ENCODE measurements around the gene RPS6KA2.

GRCh38 chr6:166423051-166423745 is 203.9 kb downstream of the RPS6KA2 start:
- TF ChIP-seq CTCF (conservative IDR thresholded peaks at IDR 0.05; ENCODE audit: low read depth in 2 of 2), result no peak
- TF ChIP-seq EZH2phosphoT487 (IDR thresholded peaks at IDR 0.05; ENCODE audit: unreplicated experiment), result no peak
- TF ChIP-seq EZH2 (IDR thresholded peaks at IDR 0.05; ENCODE audit: low read depth, unreplicated experiment), result no peak
- TF ChIP-seq POLR2AphosphoS5 (IDR thresholded peaks at IDR 0.05; ENCODE audit: low read depth), result no peak
- no peak for TF ChIP-seq CREB1 (CRISPR knock-in tag; IDR thresholded peaks at IDR 0.05; ENCODE audit: low read depth)
- no peak for TF ChIP-seq REST (IDR thresholded peaks at IDR 0.05; ENCODE audit: unreplicated experiment)
- no peak for TF ChIP-seq JUNB (IDR thresholded peaks at IDR 0.05; ENCODE audit: unreplicated experiment)
- no peak for TF ChIP-seq NANOG (IDR thresholded peaks at IDR 0.05; ENCODE audit: borderline replicate concordance)
- TF ChIP-seq ZNF114 (CRISPR knock-in tag; IDR thresholded peaks at IDR 0.05), result no peak
- TF ChIP-seq ZNF331 (CRISPR knock-in tag; IDR thresholded peaks at IDR 0.05; ENCODE audit: low read depth), result no peak
- TF ChIP-seq ETS1 (IDR thresholded peaks at IDR 0.05), result no peak
- TF ChIP-seq STAT1 (IDR thresholded peaks at IDR 0.05; ENCODE audit: unreplicated experiment), result no peak
